SIG-M5 (cell line): ENCODE data around the gene DCST2.

Experiments
- DNase-seq: peaks from one replicate; lab custom pipeline; 2025; lab: John Stamatoyannopoulos, UW

The DCST2 gene

GRCh38 chr1:154974102-154974807 lies 59.3 kb downstream of the DCST2 start, which contains the start of gene CKS1B:
TSS of gene CKS1B (plus strand) at chr1:154974681. CDS start at chr1:154974746, 65 bp downstream.
- DNase-seq: peak; percentile 100

- DNase-seq: peak; percentile 87
Observed at GRCh38 chr1:154973344-154974101, 60.1 kb downstream of the DCST2 start.

- DNase-seq: no peak
Observed at GRCh38 chr1:154972517-154973343, 60.9 kb downstream of the DCST2 start.

GRCh38 chr1:154972213-154972516 lies 61.4 kb downstream of the DCST2 start:
- no peak for DNase-seq

GRCh38 chr1:154971341-154971998 lies 62.1 kb downstream of the DCST2 start:
- no peak for DNase-seq

- no peak for DNase-seq
Observed at GRCh38 chr1:154970631-154971340, 62.8 kb downstream of the DCST2 start, which contains the start of gene SHC1. TSS of gene SHC1 (minus strand) at chr1:154970747. CDS start at chr1:154970526, 221 bp downstream.

GRCh38 chr1:154969860-154970452 lies 63.6 kb downstream of the DCST2 start:
- DNase-seq: no peak

GRCh38 chr1:154969246-154969645 lies 64.3 kb downstream of the DCST2 start:
- no peak for DNase-seq

- DNase-seq: no peak
Observed at GRCh38 chr1:154968731-154969130, 64.8 kb downstream of the DCST2 start.
